Measurements from ENCODE around the gene IFNAR1. TPM values are rescaled to one million over a fixed set of nuclear protein-coding genes. Genes with fewer than 3 reads are reported as not detected.
"Not testable (repeated sequence)": the region's sequence is repeated elsewhere in the genome, so short reads cannot be mapped to it uniquely, and the experiment has no call there.

IFNAR1 gene
- total and polyA plus RNA-seq, 7 experiments from 2014 or later, result 24.7 to 76.2 (median 56.9) TPM

- Histone ChIP-seq H3K27me3 (ENCODE audit: control insufficient read depth in 2 of 2, insufficient read depth in 2 of 2, low read length in 2 of 2) (peaks cover 0 to 6% of the 10 kb centered on the region in 2 donors), H3K9me3 (ENCODE audit: control insufficient read depth in 2 of 3, low read length in 3 of 3) (no peaks in the 10 kb centered on the region), H3K36me3 (ENCODE audit: control insufficient read depth in 2 of 3, insufficient read depth in 3 of 3, low read length in 3 of 3) (no peaks in the 10 kb centered on the region), H3K4me3 (ENCODE audit: low read length) (no peak overlapping the region), H3K4me1 (ENCODE audit: control insufficient read depth in 2 of 2, insufficient read depth in 2 of 2, low read length in 2 of 2) (peaks cover 0 to 3% of the 10 kb centered on the region in 2 donors), H3K27ac (ENCODE audit: low read depth, low read length) (no peak overlapping the region)
- Mint-ChIP-seq H3K4me3 (no peak overlapping the region), H3K27ac (peak overlapping the region in 2 of 9 donors; percentile 21 to 45), H3K4me1 (peaks cover 6 to 23% (median 12%) of the 10 kb centered on the region in 7 donors), H3K36me3 (peaks cover 0 to 6% (median 0%) of the 10 kb centered on the region in 5 donors), H3K27me3 (peaks cover 0 to 36% (median 4%) of the 10 kb centered on the region in 5 donors), H3K9me3 (peaks cover 0 to 3% (median 0%) of the 10 kb centered on the region in 11 donors)
- DNase-seq (peak in 7 of 9 donors; percentile 25 to 61 (median 49)), ATAC-seq (peak; percentile 88)
- intact Hi-C loops (cut with micrococcal nuclease), result loop anchor here (1.0 to 5.0 kb wide), 7 partner anchors 27 to 542 kb away; no protein-coding TSS in a partner anchor
- ChIA-PET POLR2A (interaction anchor here (0.8 to 2.3 kb wide), 3 partner anchors 13 to 53 kb away, joined by 4 to 9 read pairs (median 5); no protein-coding TSS in a partner anchor), CTCF (interaction anchor here (0.6 to 3.3 kb wide), 8 partner anchors 10 to 542 kb away, joined by 3 to 12 read pairs (median 5); no protein-coding TSS in a partner anchor)
Observed at GRCh38 chr21:33374450-33375096, 49.8 kb downstream of the IFNAR1 start.

GRCh38 chr21:33375101-33375644, 50.4 kb downstream of the IFNAR1 start:
- Histone ChIP-seq H3K27me3 (ENCODE audit: control insufficient read depth in 2 of 2, insufficient read depth in 2 of 2, low read length in 2 of 2) (peaks cover 0 to 6% of the 10 kb centered on the region in 2 donors), H3K27ac (ENCODE audit: low read depth, low read length) (no peak overlapping the region), H3K4me3 (ENCODE audit: low read length) (no peak overlapping the region), H3K4me1 (ENCODE audit: control insufficient read depth in 2 of 2, insufficient read depth in 2 of 2, low read length in 2 of 2) (peaks cover 4 to 9% of the 10 kb centered on the region in 2 donors), H3K36me3 (ENCODE audit: control insufficient read depth in 2 of 3, insufficient read depth in 3 of 3, low read length in 3 of 3) (no peaks in the 10 kb centered on the region), H3K9me3 (ENCODE audit: control insufficient read depth in 2 of 3, low read length in 3 of 3) (no peaks in the 10 kb centered on the region)
- intact Hi-C loops (cut with micrococcal nuclease), result no loop called here
- H3K4me3 Mint-ChIP-seq, result no peak overlapping the region
- peaks cover 6 to 28% (median 17%) of the 10 kb centered on the region in 7 donors for H3K4me1 Mint-ChIP-seq
- no peak for DNase-seq
- H3K9me3 Mint-ChIP-seq, result peaks cover 0 to 2% (median 0%) of the 10 kb centered on the region in 11 donors
- H3K27me3 Mint-ChIP-seq, result peaks cover 0 to 36% (median 4%) of the 10 kb centered on the region in 5 donors
- peaks cover 0 to 3% (median 0%) of the 10 kb centered on the region in 5 donors for H3K36me3 Mint-ChIP-seq
- H3K27ac Mint-ChIP-seq, result peak overlapping the region in 2 of 9 donors; percentile 14 to 21
- no peak for ATAC-seq
- CTCF ChIA-PET, result interaction anchor here (0.8 to 3.3 kb wide), 7 partner anchors 10 to 178 kb away, joined by 3 to 12 read pairs (median 9); no protein-coding TSS in a partner anchor
- POLR2A ChIA-PET, result interaction anchor here (0.6 to 2.3 kb wide), 4 partner anchors 13 to 175 kb away, joined by 3 to 9 read pairs (median 4); no protein-coding TSS in a partner anchor

DNA sequence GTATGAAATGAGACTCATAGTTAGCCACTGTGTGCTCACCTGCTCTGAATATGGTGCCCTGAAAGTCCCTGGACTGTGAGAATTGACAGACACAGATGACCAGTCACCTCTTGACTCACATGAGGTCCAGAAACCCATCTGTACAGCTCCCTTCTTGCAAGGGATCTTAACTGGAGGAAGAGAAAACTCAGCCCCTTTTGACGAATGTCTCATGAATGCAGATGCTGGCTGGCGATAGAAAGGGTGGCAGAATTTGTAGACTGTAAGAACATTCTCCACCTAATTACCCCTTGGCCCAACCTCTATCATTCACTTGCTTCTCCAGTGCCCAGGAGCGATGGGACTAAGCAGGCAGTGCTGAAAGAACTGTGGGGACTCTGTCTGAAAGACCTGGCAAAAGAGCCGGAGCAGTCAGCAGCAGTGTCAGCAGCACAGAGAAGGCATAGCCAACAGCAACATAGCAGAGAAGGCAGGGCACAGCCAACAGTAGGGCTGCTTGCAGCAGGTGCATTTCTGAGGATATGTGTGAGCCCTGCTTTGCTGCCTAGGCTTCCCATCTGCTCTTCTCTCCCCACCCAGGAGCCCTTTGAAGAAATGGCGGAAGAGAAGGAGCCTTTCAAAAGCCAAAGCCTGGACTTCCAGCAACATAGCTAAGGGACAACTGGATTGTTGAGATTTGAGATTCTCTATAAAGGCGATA, 52.6 kb downstream of the IFNAR1 start:
- DNase-seq (no peak), ATAC-seq (no peak)
- H3K36me3 Mint-ChIP-seq, result peaks cover 0 to 2% (median 0%) of the 10 kb centered on the region in 5 donors
- Histone ChIP-seq H3K9me3 (ENCODE audit: control insufficient read depth in 2 of 3, low read length in 3 of 3) (no peaks in the 10 kb centered on the region), H3K27ac (ENCODE audit: low read depth, low read length) (no peak overlapping the region), H3K4me1 (ENCODE audit: control insufficient read depth in 2 of 2, insufficient read depth in 2 of 2, low read length in 2 of 2) (peaks cover 17 to 30% of the 10 kb centered on the region in 2 donors), H3K27me3 (ENCODE audit: control insufficient read depth in 2 of 2, insufficient read depth in 2 of 2, low read length in 2 of 2) (peaks cover 0 to 6% of the 10 kb centered on the region in 2 donors), H3K4me3 (ENCODE audit: low read length) (no peak overlapping the region), H3K36me3 (ENCODE audit: control insufficient read depth in 2 of 3, insufficient read depth in 3 of 3, low read length in 3 of 3) (no peaks in the 10 kb centered on the region)
- H3K4me3 Mint-ChIP-seq, result no peak overlapping the region
- ChIA-PET CTCF (interaction anchor here (0.6 to 2.0 kb wide), 7 partner anchors 13 to 606 kb away, joined by 3 to 12 read pairs (median 3); partner anchors contain the start of gene PAXBP1), POLR2A (interaction anchor here (0.6 to 2.3 kb wide), 8 partner anchors 7 to 188 kb away, joined by 3 to 15 read pairs (median 4); partner anchors contain the start of genes IFNAR1 and IFNGR2)
- peaks cover 27 to 50% (median 38%) of the 10 kb centered on the region in 7 donors for H3K4me1 Mint-ChIP-seq
- peak overlapping the region in 2 of 9 donors; percentile 36 for H3K27ac Mint-ChIP-seq
- peaks cover 0 to 37% (median 4%) of the 10 kb centered on the region in 5 donors for H3K27me3 Mint-ChIP-seq
- intact Hi-C loops (cut with micrococcal nuclease), result no loop called here
- H3K9me3 Mint-ChIP-seq, result peaks cover 0 to 2% (median 0%) of the 10 kb centered on the region in 11 donors

DNA sequence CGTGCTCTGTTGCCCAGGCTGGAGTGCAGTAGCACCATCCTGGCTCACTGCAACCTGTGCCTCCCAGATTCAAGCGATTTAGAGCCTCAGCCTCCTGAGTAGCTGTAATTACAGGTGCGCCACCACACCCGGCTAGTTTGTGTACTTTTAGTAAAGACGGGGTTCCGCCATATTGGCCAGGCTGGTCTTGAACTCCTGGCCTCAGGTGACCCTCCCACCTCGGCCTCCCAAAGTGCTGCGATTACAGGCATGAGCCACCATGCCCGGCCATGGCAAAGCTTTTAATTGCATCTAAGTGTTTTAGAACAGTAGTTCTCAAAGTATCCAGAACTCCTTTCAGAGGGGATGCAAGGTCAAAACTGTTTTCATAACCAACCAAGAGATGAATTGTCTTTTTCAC, 53.3 kb downstream of the IFNAR1 start:
- Histone ChIP-seq H3K36me3 (ENCODE audit: control insufficient read depth in 2 of 3, insufficient read depth in 3 of 3, low read length in 3 of 3) (no peaks in the 10 kb centered on the region), H3K9me3 (ENCODE audit: control insufficient read depth in 2 of 3, low read length in 3 of 3) (no peaks in the 10 kb centered on the region), H3K27me3 (ENCODE audit: control insufficient read depth in 2 of 2, insufficient read depth in 2 of 2, low read length in 2 of 2) (peaks cover 0 to 6% of the 10 kb centered on the region in 2 donors), H3K4me1 (ENCODE audit: control insufficient read depth in 2 of 2, insufficient read depth in 2 of 2, low read length in 2 of 2) (peaks cover 23 to 37% of the 10 kb centered on the region in 2 donors), H3K4me3 (ENCODE audit: low read length) (no peak overlapping the region), H3K27ac (ENCODE audit: low read depth, low read length) (no peak overlapping the region)
- ChIA-PET POLR2A (interaction anchor here (0.6 to 1.5 kb wide), 5 partner anchors 16 to 53 kb away, joined by 3 to 15 read pairs (median 4); partner anchors contain the start of genes IFNAR1 and IFNGR2), CTCF (interaction anchor here (0.6 to 1.2 kb wide), 4 partner anchors 12 to 607 kb away, joined by 3 to 5 read pairs (median 4); partner anchors contain the start of gene PAXBP1)
- intact Hi-C loops (cut with micrococcal nuclease), result no loop called here
- H3K27me3 Mint-ChIP-seq, result peaks cover 0 to 37% (median 4%) of the 10 kb centered on the region in 5 donors
- DNase-seq (no peak), ATAC-seq (no peak)
- peak overlapping the region in 2 of 9 donors; percentile 34 to 91 for H3K27ac Mint-ChIP-seq
- H3K4me1 Mint-ChIP-seq, result peaks cover 32 to 57% (median 46%) of the 10 kb centered on the region in 7 donors
- H3K4me3 Mint-ChIP-seq, result no peak overlapping the region
- H3K36me3 Mint-ChIP-seq, result peaks cover 0 to 2% (median 0%) of the 10 kb centered on the region in 5 donors
- H3K9me3 Mint-ChIP-seq, result peaks cover 0 to 2% (median 0%) of the 10 kb centered on the region in 11 donors

- H3K27ac Mint-ChIP-seq, result peak overlapping the region; percentile 69 to 91 (median 87)
- intact Hi-C loops (cut with micrococcal nuclease), result loop anchor here in 1 of 2 donors (1.0 to 5.0 kb wide), 5 partner anchors 18 to 448 kb away; partner anchors contain the start of genes GART, IFNAR1 and SON
- ATAC-seq, result peak; percentile 32
- Histone ChIP-seq H3K27ac (ENCODE audit: low read depth, low read length) (peak overlapping the region; percentile 53), H3K4me1 (ENCODE audit: control insufficient read depth in 2 of 2, insufficient read depth in 2 of 2, low read length in 2 of 2) (peaks cover 39 to 54% of the 10 kb centered on the region in 2 donors)
- H3K4me1 Mint-ChIP-seq, result peaks cover 48 to 70% (median 62%) of the 10 kb centered on the region in 7 donors
- not testable (repeated sequence) for H3K27me3 ChIP-seq (ENCODE audit: control insufficient read depth in 2 of 2, insufficient read depth in 2 of 2, low read length in 2 of 2); H3K36me3 Mint-ChIP-seq; H3K9me3 ChIP-seq (ENCODE audit: control insufficient read depth in 2 of 3, low read length in 3 of 3); H3K4me3 ChIP-seq (ENCODE audit: low read length); DNase-seq; H3K9me3 Mint-ChIP-seq; H3K36me3 ChIP-seq (ENCODE audit: control insufficient read depth in 2 of 3, insufficient read depth in 3 of 3, low read length in 3 of 3)
- peaks cover 0 to 38% (median 4%) of the 10 kb centered on the region in 5 donors for H3K27me3 Mint-ChIP-seq
- H3K4me3 Mint-ChIP-seq, result peak overlapping the region in 6 of 10 donors; percentile 60 to 98 (median 78)
- ChIA-PET CTCF (interaction anchor here (1.1 to 2.2 kb wide), 5 partner anchors 8 to 183 kb away, joined by 4 to 9 read pairs (median 6); no protein-coding TSS in a partner anchor), POLR2A (interaction anchor here (1.2 to 2.6 kb wide), 5 partner anchors 18 to 100 kb away, joined by 3 to 31 read pairs (median 7); partner anchors contain the start of genes IFNAR1 and TMEM50B)
Observed at GRCh38 chr21:33379934-33380333, 55.2 kb downstream of the IFNAR1 start.

Measured in naive thymus-derived CD4-positive, alpha-beta T cell (primary cell).